Endometrial microvascular endothelial cells (primary cell): ENCODE measurements around the gene HNRNPA2B1. TPM values are rescaled to one million over a fixed set of nuclear protein-coding genes. Genes with fewer than 3 reads are reported as not detected.
"Not testable (repeated sequence)": the region's sequence is repeated elsewhere in the genome, so short reads cannot be mapped to it uniquely, and the experiment has no call there.

Experiments used
- in situ Hi-C: cut with HindIII; loops from 2 replicates; pipeline ENCODE4 v1.10.0; 2017; ENCODE audit warnings: low sequenced_read_pairs, low pct_unique_long_range_greater_than_20kb; ENCODE audit errors: inconsistent ontology term
- total RNA-seq: library from RNA; depleted of rRNA; stranded (reverse); fragments of >200 nt; gene quantifications from one replicate; pipeline ENCODE4 v1.2.3, GENCODE V29; 2015; ENCODE audit errors: inconsistent ontology term

Gene HNRNPA2B1
- total RNA-seq, 1 donor from 2014 or later: 241 TPM

DNA sequence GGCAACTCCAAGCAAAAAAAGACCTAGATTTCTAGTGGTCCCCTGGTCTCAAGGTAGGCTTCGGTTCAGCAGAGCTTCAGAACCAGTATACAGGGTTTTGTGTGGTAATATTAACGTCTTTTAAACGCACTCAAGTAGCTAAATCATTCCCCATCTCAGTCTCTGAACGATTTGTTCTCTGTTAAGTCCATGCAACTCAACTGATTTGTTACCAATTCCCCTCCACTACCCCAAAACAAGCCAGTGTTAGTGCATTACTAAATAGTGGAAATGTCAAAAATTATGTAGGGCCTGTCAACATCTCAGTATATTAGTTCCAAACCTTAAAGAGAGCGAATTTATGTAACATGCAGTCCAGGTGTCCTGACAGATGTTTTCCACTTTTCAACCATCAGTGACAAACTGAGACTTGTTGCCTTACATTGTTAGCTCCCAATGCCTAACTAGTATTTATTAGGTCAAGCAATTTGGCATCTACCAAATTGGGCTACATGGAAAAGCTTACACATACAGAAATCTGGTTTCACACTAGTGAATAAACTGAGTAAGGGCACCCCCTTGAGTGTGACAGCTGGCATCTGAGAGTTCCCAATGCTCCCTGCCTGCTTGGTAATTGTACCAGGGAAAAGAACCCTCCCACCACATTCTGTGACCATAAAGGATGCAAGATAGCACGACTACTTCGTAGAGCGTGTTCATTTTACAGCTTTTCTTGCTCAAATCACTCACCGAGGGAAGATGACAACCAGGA is 12.2 kb downstream of the HNRNPA2B1 start:
- in situ Hi-C loops: no loop called here

DNA sequence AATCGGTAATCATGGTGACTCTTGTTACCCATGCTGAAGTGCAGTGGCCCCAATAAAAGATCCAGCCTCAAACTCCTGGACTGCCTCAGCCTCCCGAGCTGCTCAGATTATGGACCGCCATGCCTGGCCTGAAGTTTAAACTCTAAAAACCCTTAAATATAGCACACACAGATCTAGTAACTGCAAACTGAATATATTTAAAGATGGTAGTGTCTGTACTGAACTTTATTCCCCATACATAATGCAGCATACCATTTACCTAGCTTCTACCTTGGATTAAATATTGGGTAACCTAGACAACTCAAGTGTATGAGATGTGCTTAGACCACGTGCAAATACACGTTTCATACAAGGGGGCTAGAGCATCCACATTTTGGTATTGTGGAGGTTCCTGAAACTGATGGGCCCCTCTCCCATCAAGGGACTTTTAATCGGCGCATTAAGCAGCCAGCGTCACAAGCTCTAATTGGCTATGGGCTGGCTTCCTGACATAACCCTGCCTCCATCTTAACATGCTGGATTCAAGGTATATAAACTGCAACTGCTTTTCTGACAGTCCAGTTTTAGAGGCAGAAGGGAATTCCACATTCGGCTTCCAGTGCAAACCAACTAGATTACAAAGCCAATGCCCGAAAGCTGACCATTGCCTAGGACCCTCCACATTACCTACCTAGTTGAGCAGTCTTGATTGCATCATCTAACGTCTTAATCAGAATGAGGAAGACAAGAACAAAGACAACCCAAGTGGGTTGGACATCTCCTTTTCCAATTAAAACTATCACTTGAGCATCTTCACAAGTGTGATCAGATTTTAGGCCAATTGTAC is 13.0 kb downstream of the HNRNPA2B1 start:
- in situ Hi-C loops: no loop called here

DNA sequence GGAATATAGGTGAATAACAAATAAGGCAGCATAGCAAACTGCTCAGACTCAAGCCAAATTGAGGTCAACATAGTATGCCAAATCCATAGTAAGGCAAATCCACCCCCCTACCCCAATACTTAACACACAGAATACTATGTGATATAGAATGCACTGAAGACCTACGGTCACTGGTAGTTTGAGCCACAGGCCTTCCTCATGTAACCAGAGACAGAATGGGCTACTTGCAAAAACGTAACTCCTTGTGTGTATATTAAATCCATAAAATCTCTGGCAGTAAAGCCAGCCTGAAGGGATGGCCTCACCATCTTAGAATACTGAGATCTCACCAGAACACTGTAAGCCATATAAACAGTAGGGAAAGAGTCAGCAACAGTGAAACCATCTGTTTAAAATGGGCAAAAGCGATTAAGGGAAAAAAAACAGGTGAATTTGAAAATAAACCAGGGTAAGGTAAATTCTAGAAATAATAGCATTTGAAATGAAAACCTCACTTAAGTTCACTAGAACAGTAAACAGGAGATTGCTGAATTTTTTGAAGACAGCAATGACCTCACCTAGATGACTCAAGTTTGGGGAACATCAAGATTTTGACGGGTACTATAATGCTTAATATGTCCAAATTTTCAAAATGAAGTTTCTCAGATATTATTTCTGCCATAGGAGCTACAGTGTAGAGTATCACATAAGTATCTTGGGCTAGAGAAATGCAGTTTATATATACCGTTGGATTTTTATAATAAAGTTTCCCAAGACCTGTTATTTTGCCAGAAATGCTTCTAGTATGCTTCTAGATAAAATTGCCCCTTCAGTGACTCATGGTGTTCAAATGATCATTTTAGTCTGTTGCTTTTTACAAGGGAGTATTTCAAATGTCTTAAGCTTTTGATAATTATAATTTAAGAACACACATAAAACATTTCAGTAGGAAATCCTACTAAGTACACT is 13.9 kb downstream of the HNRNPA2B1 start:
- in situ Hi-C loops: no loop called here

DNA sequence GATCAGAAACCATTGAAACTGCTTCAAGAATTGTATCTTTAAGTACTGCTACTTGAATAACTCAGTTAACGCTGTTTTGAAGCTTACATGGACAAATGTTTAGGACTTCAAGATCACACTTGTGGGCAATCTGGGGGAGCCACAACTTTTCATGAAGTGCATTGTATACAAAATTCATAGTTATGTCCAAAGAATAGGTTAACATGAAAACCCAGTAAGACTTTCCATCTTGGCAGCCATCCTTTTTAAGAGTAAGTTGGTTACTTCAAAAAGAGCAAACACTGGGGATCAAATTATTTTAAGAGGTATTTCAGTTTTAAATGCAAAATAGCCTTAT is 14.7 kb downstream of the HNRNPA2B1 start:
- in situ Hi-C loops: no loop called here

- in situ Hi-C loops: no loop called here
Observed at GRCh38 chr7:26185131-26185843, 15.3 kb downstream of the HNRNPA2B1 start.

DNA sequence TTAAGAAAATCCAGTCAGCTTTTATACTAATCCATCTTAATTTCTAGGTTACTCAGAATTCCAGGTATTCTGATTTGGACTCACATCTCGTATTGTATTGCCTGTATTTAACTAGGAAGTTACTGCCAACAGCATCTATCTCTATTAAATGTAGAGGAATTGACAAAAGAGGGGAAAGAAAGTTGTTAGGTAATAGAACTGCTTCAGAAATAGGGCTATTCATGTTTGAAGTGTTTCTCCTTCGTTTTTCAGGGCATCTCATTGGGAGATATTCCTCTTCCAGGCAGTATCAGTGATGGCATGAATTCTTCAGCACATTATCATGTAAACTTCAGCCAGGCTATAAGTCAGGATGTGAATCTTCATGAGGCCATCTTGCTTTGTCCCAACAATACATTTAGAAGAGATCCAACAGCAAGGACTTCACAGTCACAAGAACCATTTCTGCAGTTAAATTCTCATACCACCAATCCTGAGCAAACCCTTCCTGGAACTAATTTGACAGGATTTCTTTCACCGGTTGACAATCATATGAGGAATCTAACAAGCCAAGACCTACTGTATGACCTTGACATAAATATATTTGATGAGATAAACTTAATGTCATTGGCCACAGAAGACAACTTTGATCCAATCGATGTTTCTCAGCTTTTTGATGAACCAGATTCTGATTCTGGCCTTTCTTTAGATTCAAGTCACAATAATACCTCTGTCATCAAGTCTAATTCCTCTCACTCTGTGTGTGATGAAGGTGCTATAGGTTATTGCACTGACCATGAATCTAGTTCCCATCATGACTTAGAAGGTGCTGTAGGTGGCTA is 16.1 kb downstream of the HNRNPA2B1 start:
- in situ Hi-C loops: not testable (repeated sequence)

GRCh38 chr7:26183545-26184280 is 16.8 kb downstream of the HNRNPA2B1 start:
- in situ Hi-C loops: no loop called here

GRCh38 chr7:26182706-26183105 is 17.8 kb downstream of the HNRNPA2B1 start:
- in situ Hi-C loops: no loop called here

DNA sequence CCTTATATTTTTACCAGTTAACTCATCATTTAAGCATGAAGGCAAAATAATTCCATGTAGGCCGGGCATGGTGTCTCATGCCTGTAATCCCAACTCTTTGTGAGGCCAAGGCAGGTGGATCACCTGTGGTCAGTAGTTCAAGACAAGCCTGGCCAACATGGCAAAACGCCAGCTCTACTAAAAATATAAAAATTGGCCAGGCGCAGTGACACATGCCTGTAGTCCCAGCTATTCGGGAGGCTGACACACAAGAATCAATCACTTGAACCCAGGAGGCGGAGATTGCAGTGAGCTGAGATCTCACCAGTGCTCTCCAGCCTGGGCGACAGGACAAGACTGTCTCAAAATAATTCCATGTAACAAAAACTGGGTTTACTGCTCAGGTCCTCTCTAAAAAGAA is 18.3 kb downstream of the HNRNPA2B1 start:
- in situ Hi-C loops: no loop called here

DNA sequence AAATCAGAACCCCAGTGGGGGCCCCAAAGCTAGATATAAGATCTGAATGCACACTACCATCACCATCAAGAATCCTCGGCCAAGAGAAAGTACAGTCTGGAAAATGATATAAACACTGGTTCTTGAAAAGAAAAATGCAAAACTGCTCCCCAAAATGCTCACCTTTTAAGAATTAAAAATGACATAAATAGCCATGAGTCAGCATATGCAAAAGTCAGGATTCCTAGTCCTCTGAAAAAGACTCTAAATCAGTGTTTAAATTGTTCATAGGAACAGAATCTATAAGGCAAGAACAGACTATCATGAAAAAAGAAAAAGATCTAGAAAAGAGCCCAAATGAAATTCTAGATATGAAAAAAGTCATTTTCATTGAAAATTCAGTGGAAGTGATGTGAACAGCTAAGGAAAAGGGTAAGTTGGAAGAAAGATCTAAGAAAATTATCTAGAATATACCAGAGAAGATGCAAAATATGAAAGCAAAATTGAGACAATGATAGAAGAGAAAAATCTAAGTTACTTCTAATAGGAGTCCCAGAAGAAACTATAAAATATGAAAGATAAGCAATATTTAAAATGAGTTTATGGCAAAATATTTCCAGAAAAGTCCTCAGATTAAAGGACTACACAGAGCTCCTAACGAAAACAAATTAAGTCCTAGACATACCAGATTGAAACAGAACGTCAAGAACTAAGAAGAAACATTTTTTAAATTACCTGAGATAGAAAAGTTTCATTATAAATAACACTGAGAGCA is 18.9 kb downstream of the HNRNPA2B1 start:
- in situ Hi-C loops: no loop called here

GRCh38 chr7:26180792-26181198 is 19.8 kb downstream of the HNRNPA2B1 start:
- in situ Hi-C loops: no loop called here

DNA sequence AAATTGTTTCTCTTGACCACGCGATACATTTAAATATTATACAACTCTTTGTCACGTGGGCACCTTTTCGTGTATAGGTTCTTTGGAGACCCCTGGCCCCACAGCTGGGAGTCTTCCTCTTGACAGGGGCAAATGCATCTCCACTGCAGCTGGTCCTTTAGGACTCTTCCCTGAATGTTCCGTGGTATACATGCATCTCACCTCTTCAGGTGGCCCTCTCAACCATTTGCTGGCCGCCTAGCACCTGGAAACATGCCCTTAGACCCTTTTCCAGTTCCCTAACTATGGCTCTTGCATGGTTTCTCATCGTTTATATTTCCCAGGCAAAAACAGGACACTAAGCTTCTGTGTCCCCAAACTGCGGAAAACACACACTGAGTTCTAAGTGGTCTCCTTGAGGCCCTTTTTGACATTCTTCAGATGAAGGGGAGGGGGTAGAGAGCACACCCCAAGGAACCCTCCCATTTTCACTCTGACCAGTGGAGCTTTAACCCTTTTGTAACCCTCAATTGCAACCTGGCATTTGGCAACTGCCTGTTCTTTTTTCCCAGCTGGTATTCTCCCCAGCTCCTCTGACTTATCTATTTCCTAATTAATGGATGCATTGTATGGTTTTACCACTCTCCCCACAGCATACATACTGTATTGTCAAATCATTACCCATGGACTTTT is 20.6 kb downstream of the HNRNPA2B1 start:
- in situ Hi-C loops: no loop called here

DNA sequence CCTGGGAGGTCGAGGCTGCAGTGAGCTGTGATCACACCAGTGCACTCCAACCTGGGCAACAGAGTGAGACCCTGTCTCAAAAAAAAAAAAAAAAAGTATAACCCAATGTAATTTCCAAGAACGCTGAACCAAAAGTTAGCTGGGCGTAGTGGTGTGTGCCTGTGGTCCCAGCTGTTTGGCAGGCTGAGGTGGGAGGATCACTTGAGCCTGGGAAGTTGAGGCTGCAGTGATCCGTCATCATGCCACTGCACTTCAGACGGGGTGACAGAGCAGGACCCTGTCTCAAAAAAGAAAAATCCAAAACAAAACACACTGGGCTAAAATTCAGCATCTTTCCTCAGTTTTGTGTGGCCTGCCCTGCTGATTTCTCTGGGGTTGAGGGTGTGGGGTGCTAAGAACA is 21.1 kb downstream of the HNRNPA2B1 start:
- in situ Hi-C loops: no loop called here

DNA sequence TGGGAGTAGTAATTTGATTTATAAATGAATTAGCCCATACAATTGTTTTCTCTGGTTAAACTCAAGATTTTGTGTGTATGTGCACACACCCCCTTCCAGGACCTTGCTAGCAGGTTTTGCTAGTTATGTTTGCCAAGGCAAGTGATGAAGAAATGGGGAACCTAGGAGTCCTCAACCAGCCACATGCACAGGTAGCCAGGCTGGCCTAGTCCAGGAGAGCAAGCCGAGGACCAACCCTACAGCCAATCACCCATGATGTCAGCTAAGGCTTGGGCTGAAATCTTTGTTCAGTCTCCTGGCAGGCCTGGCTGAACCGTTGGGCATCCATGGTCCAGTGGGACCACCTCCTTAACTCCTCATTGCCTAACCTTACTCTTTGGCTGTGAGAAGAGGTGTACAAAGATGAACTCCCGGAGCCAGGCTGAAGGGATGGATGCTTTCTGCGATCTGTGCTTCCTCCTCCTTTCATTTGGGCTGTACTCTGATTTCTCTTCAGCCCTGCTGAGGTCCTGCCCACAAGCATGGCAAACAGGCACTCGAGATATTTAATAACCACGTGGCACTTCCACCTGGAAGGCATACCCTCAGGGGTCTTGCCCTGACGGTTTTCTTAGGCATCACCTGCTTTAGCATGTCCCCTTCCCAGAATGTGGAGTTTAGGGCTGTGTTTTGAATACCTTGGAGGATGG is 22.1 kb downstream of the HNRNPA2B1 start:
- in situ Hi-C loops: no loop called here

DNA sequence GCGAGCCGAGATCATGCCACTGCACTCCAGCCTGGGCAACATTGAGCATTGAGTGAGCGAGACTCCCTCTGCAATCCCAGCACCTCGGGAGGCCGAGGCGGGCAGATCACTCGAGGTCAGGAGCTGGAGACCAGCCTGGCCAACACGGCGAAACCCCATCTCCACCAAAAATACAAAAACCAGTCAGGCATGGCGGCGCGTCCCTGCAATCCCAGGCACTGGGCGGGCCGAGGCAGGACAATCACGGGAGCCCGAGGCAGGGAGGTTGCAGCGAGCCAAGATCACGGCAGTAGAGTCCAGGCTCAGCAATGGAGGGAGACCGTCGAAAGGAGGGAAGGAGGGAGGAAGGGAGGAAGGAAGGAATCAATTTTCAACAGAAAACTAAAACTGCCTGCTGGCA is 23.3 kb downstream of the HNRNPA2B1 start:
- in situ Hi-C loops: not testable (repeated sequence)

GRCh38 chr7:26176696-26177095 is 23.9 kb downstream of the HNRNPA2B1 start:
- in situ Hi-C loops: not testable (repeated sequence)
